Lower leg skin (tissue), 4 donors: ENCODE measurements around the gene CDC20B. TPM values are rescaled to one million over a fixed set of nuclear protein-coding genes. Genes with fewer than 3 reads are reported as not detected.
"Not testable (repeated sequence)": the region's sequence is repeated elsewhere in the genome, so short reads cannot be mapped to it uniquely, and the experiment has no call there.

Source experiments
- DNase-seq, 2 donors: peaks; one replicate each; pipeline ENCODE4 v3.0.0-alpha.2; 2019; ENCODE audit warnings: low spot score in 2 of 2
- H3K4me3 ChIP-seq: fragments of 200-600 bp; sonication (generic); 2 replicates; pipeline ENCODE4 v1.5.1; 2017; ENCODE audit warnings: mild to moderate bottlenecking, low read depth; ENCODE audit not compliant: poor library complexity, severe bottlenecking
- CTCF ChIP-seq, 3 donors: fragments of 450-650 bp; IDR thresholded peaks; one replicate each; pipeline ENCODE4 v1.5.1; 2016; ENCODE audit warnings: antibody characterized with exemption in 3 of 3, mild to moderate bottlenecking in 3 of 3, moderate library complexity in 2 of 3
- POLR2A ChIP-seq, 2 donors: fragments of 450-650 bp; IDR thresholded peaks; one replicate each; pipeline ENCODE4 v1.6.1; 2016 to 2017; ENCODE audit warnings: antibody characterized with exemption in 2 of 2, mild to moderate bottlenecking in 1 of 2, moderate library complexity in 1 of 2
- WGBS, 2 donors: methylation state at CpG; one replicate each; pipeline ENCODE4 v1.1.5; 2018; 5-methylcytosine and 5-hydroxymethylcytosine counted together
- intact Hi-C: fragments of 100-400 bp; cut with DNase I; formaldehyde crosslinking; loops from one replicate; pipeline ENCODE4 v1.15.0; 2023; ENCODE audit warnings: low total_unique reads
- total RNA-seq, 4 donors: library from RNA; depleted of rRNA; stranded (reverse); fragments of >200 nt; gene quantifications; one replicate each; pipeline ENCODE4 v1.1.0, GENCODE V29; 2016

The CDC20B gene
- total RNA-seq, 4 donors from 2014 or later = not detected

- TF ChIP-seq CTCF (IDR thresholded peaks at IDR 0.05) (no peak), POLR2A (IDR thresholded peaks at IDR 0.05) (no peak)
- WGBS, 2 donors = 61 to 69% methylated on average over 3 of the region's 3 CpGs
- no peak overlapping the region for H3K4me3 ChIP-seq
- intact Hi-C loops = no loop called here
- DNase-seq = no peak
Observed at GRCh38 chr5:55114061-55114460, 58.9 kb downstream of the CDC20B start.

GRCh38 chr5:55113327-55113726, 59.6 kb downstream of the CDC20B start:
- intact Hi-C loops = no loop called here
- H3K4me3 ChIP-seq = no peak overlapping the region
- TF ChIP-seq CTCF (IDR thresholded peaks at IDR 0.05) (no peak), POLR2A (IDR thresholded peaks at IDR 0.05) (no peak)
- DNase-seq = no peak

- DNase-seq = no peak
- intact Hi-C loops = no loop called here
- WGBS, 2 donors = 72 to 90% methylated on average over 2 of the region's 2 CpGs
Observed at GRCh38 chr5:55110217-55110616, 62.8 kb downstream of the CDC20B start.

GRCh38 chr5:55108661-55109060, 64.3 kb downstream of the CDC20B start:
- DNase-seq = no peak
- intact Hi-C loops = no loop called here
- WGBS, 2 donors = 67 to 80% methylated on average over 3 of the region's 3 CpGs
- no peak overlapping the region for H3K4me3 ChIP-seq
- no peak for TF ChIP-seq CTCF (IDR thresholded peaks at IDR 0.05)
- no peak for TF ChIP-seq POLR2A (IDR thresholded peaks at IDR 0.05)

More at GRCh38 chr5:55110217-55110616, 62.8 kb downstream of the CDC20B start:
- TF ChIP-seq CTCF (IDR thresholded peaks at IDR 0.05) (no peak), POLR2A (IDR thresholded peaks at IDR 0.05) (no peak)
- no peak overlapping the region for H3K4me3 ChIP-seq

GRCh38 chr5:55105976-55106375, 67.0 kb downstream of the CDC20B start:
- H3K4me3 ChIP-seq, DNase-seq, intact Hi-C loops: not testable (repeated sequence)

GRCh38 chr5:55104946-55105701, 67.9 kb downstream of the CDC20B start:
- no peak overlapping the region for H3K4me3 ChIP-seq
- WGBS, 2 donors = 79 to 81% methylated on average over 5 of the region's 5 CpGs
- TF ChIP-seq POLR2A (IDR thresholded peaks at IDR 0.05) (no peak), CTCF (IDR thresholded peaks at IDR 0.05) (no peak)
- no peak for DNase-seq
- intact Hi-C loops = no loop called here
